ENCODE data around the gene ZNF19. TPM values are rescaled to one million over a fixed set of nuclear protein-coding genes. Genes with fewer than 3 reads are reported as not detected.

ZNF19 gene
- total and polyA plus RNA-seq, 10 donors, result 1.9 to 9.5 (median 6.3) TPM

GRCh38 chr16:71448274-71448866 lies 40.8 kb downstream of the ZNF19 start:
- H3K36me3 ChIP-seq, result peaks cover 25 to 66% (median 56%) of the 10 kb centered on the region in 6 donors
- H3K4me3 ChIP-seq, result peak overlapping the region in 1 of 8 donors; percentile 31

DNA sequence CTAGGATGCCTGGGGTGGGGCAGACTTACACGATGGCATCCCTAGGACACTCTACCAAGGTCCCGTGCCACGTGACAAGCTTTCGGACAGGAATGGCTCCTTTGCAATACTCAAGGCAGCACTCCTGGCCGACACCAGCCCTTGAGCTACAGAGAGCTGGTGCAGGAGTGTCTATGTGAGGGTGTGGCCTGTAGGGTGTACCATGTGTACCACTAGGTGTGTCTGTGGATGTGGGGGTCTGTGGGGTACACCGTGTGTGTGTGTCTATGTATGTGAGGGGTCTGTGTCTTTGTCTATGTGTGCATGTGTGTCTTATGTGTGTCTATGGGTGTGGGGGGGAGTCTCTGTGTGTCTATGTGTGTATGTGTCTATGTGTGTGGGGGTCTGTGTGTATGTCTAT lies 45.4 kb downstream of the ZNF19 start:
- Histone ChIP-seq H3K36me3 (peaks cover 4 to 19% (median 9%) of the 10 kb centered on the region in 6 donors), H3K9me3 (peaks cover 20 to 78% (median 70%) of the 10 kb centered on the region in 8 donors), H3K27ac (no peak overlapping the region), H3K27me3 (replicated peaks in 1 of 7) (peaks cover 0 to 30% (median 0%) of the 10 kb centered on the region in 7 donors), H3K4me1 (no peaks in the 10 kb centered on the region), H3K4me3 (no peak overlapping the region)
- no peak for TF ChIP-seq POLR2AphosphoS5 (IDR thresholded peaks at IDR 0.05)
- intact Hi-C loops (cut with DNase I; ENCODE audit: low total_unique reads), result no loop called here
- 90 to 98% (median 92%) methylated on average over 6 of the region's 6 CpGs for WGBS, 5 donors
- DNase-seq, result no peak

More at GRCh38 chr16:71448274-71448866, 40.8 kb downstream of the ZNF19 start:
- Histone ChIP-seq H3K4me1 (no peaks in the 10 kb centered on the region), H3K9me3 (peaks cover 37 to 100% (median 98%) of the 10 kb centered on the region in 8 donors), H3K27me3 (replicated peaks in 1 of 7) (no peaks in the 10 kb centered on the region), H3K27ac (no peak overlapping the region)
- no peak for TF ChIP-seq POLR2A (IDR thresholded peaks at IDR 0.05)
- TF ChIP-seq, protein P1, sequence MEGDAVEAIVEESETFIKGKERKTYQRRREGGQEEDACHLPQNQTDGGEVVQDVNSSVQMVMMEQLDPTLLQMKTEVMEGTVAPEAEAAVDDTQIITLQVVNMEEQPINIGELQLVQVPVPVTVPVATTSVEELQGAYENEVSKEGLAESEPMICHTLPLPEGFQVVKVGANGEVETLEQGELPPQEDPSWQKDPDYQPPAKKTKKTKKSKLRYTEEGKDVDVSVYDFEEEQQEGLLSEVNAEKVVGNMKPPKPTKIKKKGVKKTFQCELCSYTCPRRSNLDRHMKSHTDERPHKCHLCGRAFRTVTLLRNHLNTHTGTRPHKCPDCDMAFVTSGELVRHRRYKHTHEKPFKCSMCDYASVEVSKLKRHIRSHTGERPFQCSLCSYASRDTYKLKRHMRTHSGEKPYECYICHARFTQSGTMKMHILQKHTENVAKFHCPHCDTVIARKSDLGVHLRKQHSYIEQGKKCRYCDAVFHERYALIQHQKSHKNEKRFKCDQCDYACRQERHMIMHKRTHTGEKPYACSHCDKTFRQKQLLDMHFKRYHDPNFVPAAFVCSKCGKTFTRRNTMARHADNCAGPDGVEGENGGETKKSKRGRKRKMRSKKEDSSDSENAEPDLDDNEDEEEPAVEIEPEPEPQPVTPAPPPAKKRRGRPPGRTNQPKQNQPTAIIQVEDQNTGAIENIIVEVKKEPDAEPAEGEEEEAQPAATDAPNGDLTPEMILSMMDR (IDR thresholded peaks at IDR 0.05 in 8 of 11, conservative IDR thresholded peaks at IDR 0.05 in 3 of 11), result no peak
- no peak for TF ChIP-seq POLR2AphosphoS5 (IDR thresholded peaks at IDR 0.05)
- intact Hi-C loops (cut with DNase I; ENCODE audit: low total_unique reads), result no loop called here
- WGBS, 5 donors, result 97 to 100% (median 97%) methylated on average over 7 of the region's 7 CpGs
- no peak for DNase-seq

GRCh38 chr16:71442051-71442440 lies 47.1 kb downstream of the ZNF19 start, which contains the start of gene TLE7:
Gene TLE7, minus strand, starts transcription at chr16:71442054. Its CDS starts 8,730 bp downstream, at chr16:71433324.
- TF ChIP-seq POLR2AphosphoS5 (IDR thresholded peaks at IDR 0.05) (no peak), POLR2A (IDR thresholded peaks at IDR 0.05) (no peak)
- TF ChIP-seq, protein P1 (IDR thresholded peaks at IDR 0.05 in 8 of 11, conservative IDR thresholded peaks at IDR 0.05 in 3 of 11), result no peak
- H3K27me3 ChIP-seq (replicated peaks in 1 of 7), result peaks cover 0 to 38% (median 0%) of the 10 kb centered on the region in 7 donors
- peaks cover 0 to 2% (median 0%) of the 10 kb centered on the region in 6 donors for H3K36me3 ChIP-seq
- no peak for DNase-seq
- WGBS, 5 donors, result 84 to 89% (median 86%) methylated on average over 13 of the region's 13 CpGs
- H3K4me1 ChIP-seq, result no peaks in the 10 kb centered on the region
- peak within 1 kb of the TSS in 1 of 8 donors; percentile 13 for H3K4me3 ChIP-seq
- intact Hi-C loops (cut with DNase I; ENCODE audit: low total_unique reads), result no loop called here
- H3K27ac ChIP-seq, result no peak within 1 kb of the TSS
- peaks cover 9 to 61% (median 54%) of the 10 kb centered on the region in 8 donors for H3K9me3 ChIP-seq

DNA sequence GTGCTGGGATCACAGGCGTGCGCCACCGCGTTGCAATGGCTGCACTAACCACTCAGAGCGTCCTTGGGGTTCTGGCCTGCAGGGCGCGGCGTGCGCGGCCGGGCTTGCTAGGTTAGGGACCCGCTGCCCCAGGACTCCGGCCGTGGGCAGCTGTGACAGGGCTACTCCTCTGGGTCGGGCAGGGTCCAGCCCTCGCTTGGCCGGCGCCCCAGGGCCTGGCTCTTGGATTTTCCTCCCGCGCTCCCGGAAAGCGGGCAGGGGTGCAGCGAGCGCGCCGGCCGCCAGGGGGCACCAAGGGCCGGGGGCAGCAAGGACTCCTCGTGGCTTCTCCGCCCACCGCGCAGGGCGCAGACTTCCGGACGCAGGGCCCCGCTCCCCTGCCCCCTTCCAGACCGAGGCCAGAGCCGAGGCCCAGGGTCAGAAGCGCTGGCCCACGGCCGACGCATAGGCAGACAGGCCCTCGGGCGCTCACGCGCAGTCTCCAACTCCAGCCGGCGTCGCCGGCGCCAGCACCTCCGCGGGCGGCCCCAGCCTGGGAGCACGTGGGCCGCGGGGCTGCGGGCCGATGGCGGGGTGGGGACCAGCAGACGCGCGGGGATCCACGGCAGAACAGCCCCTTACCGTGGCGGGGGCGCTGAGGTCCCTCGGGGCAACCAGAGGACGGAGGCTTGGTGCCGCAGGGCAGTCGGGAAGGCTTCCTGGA lies 47.6 kb downstream of the ZNF19 start:
- Histone ChIP-seq H3K4me1 (no peaks in the 10 kb centered on the region), H3K4me3 (peak overlapping the region in 1 of 8 donors; percentile 13), H3K27me3 (replicated peaks in 1 of 7) (peaks cover 0 to 42% (median 0%) of the 10 kb centered on the region in 7 donors), H3K36me3 (no peaks in the 10 kb centered on the region), H3K27ac (no peak overlapping the region), H3K9me3 (peaks cover 4 to 56% (median 48%) of the 10 kb centered on the region in 8 donors)
- TF ChIP-seq POLR2A (IDR thresholded peaks at IDR 0.05), result no peak
- TF ChIP-seq, protein P1 (IDR thresholded peaks at IDR 0.05 in 8 of 11, conservative IDR thresholded peaks at IDR 0.05 in 3 of 11), result peak in 7 of 11 experiments; percentile 14 to 62 (median 47)
- no peak for TF ChIP-seq POLR2AphosphoS5 (IDR thresholded peaks at IDR 0.05)
- DNase-seq, result no peak
- WGBS, 5 donors, result 35 to 71% (median 42%) methylated on average over 21 to 71 of the region's 71 CpGs
- intact Hi-C loops (cut with DNase I; ENCODE audit: low total_unique reads), result no loop called here

All from spleen (tissue), 11 donors.